ENCODE results near the gene ARL6IP4.

Gene ARL6IP4

GRCh38 chr12:122960193-122960569 lies 20.3 kb upstream of the ARL6IP4 start:
- Histone ChIP-seq H3K27me3 (ENCODE audit: insufficient read depth, low read depth, severe bottlenecking) (no peaks in the 10 kb centered on the region), H3K9me3 (ENCODE audit: severe bottlenecking) (no peaks in the 10 kb centered on the region), H3K27ac (no peak overlapping the region), H3K36me3 (peaks cover 25% of the 10 kb centered on the region), H3K4me3 (ENCODE audit: low read depth, low read length) (no peak overlapping the region)
- DNase-seq, result no peak
- TF ChIP-seq CTCF (IDR thresholded peaks at IDR 0.05; ENCODE audit: low read depth, low read length), result no peak

GRCh38 chr12:122961531-122962329 lies 18.8 kb upstream of the ARL6IP4 start:
- no peak overlapping the region for H3K27ac ChIP-seq
- H3K27me3 ChIP-seq (ENCODE audit: insufficient read depth, low read depth, severe bottlenecking), result no peaks in the 10 kb centered on the region
- TF ChIP-seq CTCF (IDR thresholded peaks at IDR 0.05; ENCODE audit: low read depth, low read length), result no peak
- no peak overlapping the region for H3K4me3 ChIP-seq (ENCODE audit: low read depth, low read length)
- no peak for DNase-seq
- H3K36me3 ChIP-seq, result peaks cover 18% of the 10 kb centered on the region
- H3K9me3 ChIP-seq (ENCODE audit: severe bottlenecking), result no peaks in the 10 kb centered on the region

GRCh38 chr12:122963941-122964265 lies 16.6 kb upstream of the ARL6IP4 start:
- H3K9me3 ChIP-seq (ENCODE audit: severe bottlenecking), result no peaks in the 10 kb centered on the region
- no peak overlapping the region for H3K4me3 ChIP-seq (ENCODE audit: low read depth, low read length)
- no peak overlapping the region for H3K27ac ChIP-seq
- H3K27me3 ChIP-seq (ENCODE audit: insufficient read depth, low read depth, severe bottlenecking), result no peaks in the 10 kb centered on the region
- no peak for DNase-seq
- TF ChIP-seq CTCF (IDR thresholded peaks at IDR 0.05; ENCODE audit: low read depth, low read length), result no peak
- peaks cover 11% of the 10 kb centered on the region for H3K36me3 ChIP-seq

GRCh38 chr12:122964439-122965257 lies 15.8 kb upstream of the ARL6IP4 start:
- Histone ChIP-seq H3K4me3 (ENCODE audit: low read depth, low read length) (no peak overlapping the region), H3K36me3 (peaks cover 8% of the 10 kb centered on the region), H3K9me3 (ENCODE audit: severe bottlenecking) (no peaks in the 10 kb centered on the region), H3K27ac (no peak overlapping the region), H3K27me3 (ENCODE audit: insufficient read depth, low read depth, severe bottlenecking) (no peaks in the 10 kb centered on the region)
- no peak for TF ChIP-seq CTCF (IDR thresholded peaks at IDR 0.05; ENCODE audit: low read depth, low read length)
- no peak for DNase-seq

- Histone ChIP-seq H3K36me3 (peaks cover under 1% of the 10 kb centered on the region), H3K27me3 (ENCODE audit: insufficient read depth, low read depth, severe bottlenecking) (no peaks in the 10 kb centered on the region), H3K4me3 (ENCODE audit: low read depth, low read length) (peak overlapping the region; percentile 80), H3K9me3 (ENCODE audit: severe bottlenecking) (no peaks in the 10 kb centered on the region), H3K27ac (no peak overlapping the region)
- DNase-seq, result no peak
- no peak for TF ChIP-seq CTCF (IDR thresholded peaks at IDR 0.05; ENCODE audit: low read depth, low read length)
These were observed 15.1 kb upstream of the ARL6IP4 start for GRCh38 chr12:122965321-122965751.
